Muscle of leg (tissue), 11 donors: Measurements from ENCODE around the gene LZTS3. TPM values are rescaled to one million over a fixed set of nuclear protein-coding genes. Genes with fewer than 3 reads are reported as not detected.

Experiments used
- DNase-seq: peaks from one replicate; pipeline ENCODE4 v3.0.0; 2013
- H3K27ac ChIP-seq: one replicate; pipeline ENCODE4 v1.5.1; 2013; ENCODE audit warnings: mild to moderate bottlenecking, low read length, control low read depth
- H3K27me3 ChIP-seq: one replicate; pipeline ENCODE4 v1.6.1; 2013; ENCODE audit warnings: low read length; ENCODE audit not compliant: control insufficient read depth, insufficient read depth
- H3K36me3 ChIP-seq: one replicate; pipeline ENCODE4 v1.6.1; 2013; ENCODE audit warnings: low read length; ENCODE audit not compliant: control insufficient read depth, insufficient read depth
- H3K4me1 ChIP-seq: one replicate; pipeline ENCODE4 v1.6.1; 2013; ENCODE audit warnings: low read length; ENCODE audit not compliant: control insufficient read depth, insufficient read depth
- H3K4me3 ChIP-seq: one replicate; pipeline ENCODE4 v1.5.1; 2013; ENCODE audit warnings: low read length, control low read depth
- H3K9me3 ChIP-seq: replicated peaks from 2 replicates; pipeline ENCODE4 v1.6.1; 2013; ENCODE audit warnings: low read depth, low read length; ENCODE audit not compliant: control insufficient read depth
- WGBS: methylation state at CpG from one replicate; pipeline ENCODE4 v1.1.5; 2013; ENCODE audit warnings: missing lambda C conversion rate; ENCODE audit not compliant: insufficient coverage; 5-methylcytosine and 5-hydroxymethylcytosine counted together
- polyA plus RNA-seq, 8 donors: library from polyadenylated mRNA; unstranded; fragments of 120-200 nt; gene quantifications; one replicate each; pipeline versions ENCODE4 v1.2.1 to v1.2.3, GENCODE V29; 2013; ENCODE audit warnings: inconsistent platforms in 1 of 8, low replicate concordance in 1 of 8; ENCODE audit not compliant: insufficient read length in 8 of 8, insufficient read depth in 1 of 8
- total RNA-seq: library from RNA; stranded (reverse); fragments of 120-200 nt; gene quantifications from one replicate; pipeline ENCODE4 v1.2.4, GENCODE V29; 2013

The LZTS3 gene
- total and polyA plus RNA-seq, 9 donors = 2.2 to 4.3 (median 3.4) TPM

DNA sequence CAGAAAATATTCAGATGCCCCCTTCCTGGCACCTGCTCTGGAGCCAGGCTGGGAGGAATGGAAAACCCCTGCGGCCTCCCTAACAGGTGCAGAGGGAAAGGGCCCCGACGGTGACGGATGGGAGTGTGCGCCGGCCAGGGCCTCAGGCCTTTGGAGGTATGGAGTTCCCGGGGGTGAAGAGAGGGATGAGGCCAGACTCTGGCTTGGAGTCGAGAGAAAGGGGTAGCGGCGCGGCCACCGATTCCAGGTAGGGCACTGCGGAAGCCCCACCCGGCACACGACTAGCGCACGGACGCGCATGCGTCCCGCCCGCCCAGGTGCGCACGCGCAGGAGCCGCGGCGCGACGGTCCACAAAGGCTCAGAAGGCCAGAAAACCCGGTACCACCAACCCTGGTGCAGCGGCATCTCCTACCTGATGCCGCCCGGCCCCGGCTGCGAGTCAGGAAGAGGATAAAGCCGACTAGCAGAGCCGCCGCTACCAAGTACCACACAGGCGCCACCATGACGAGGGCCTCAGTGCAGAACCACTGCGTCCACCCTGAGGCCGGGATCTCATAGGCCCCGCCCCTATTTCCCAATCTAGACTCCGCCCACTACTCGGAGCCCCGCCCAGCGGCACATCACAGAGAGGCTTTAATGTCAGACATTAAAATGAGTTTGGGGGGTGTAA is 30.9 kb upstream of the LZTS3 start, which contains the start of gene DDRGK1:
DDRGK1 (minus strand) TSS at position 559 of the 671 bp plus-strand sequence; CDS start at position 504, 55 bp downstream.
- H3K27me3 ChIP-seq = no peaks in the 10 kb centered on the region
- H3K4me1 ChIP-seq = peaks cover 21% of the 10 kb centered on the region
- H3K9me3 ChIP-seq = no peaks in the 10 kb centered on the region
- H3K36me3 ChIP-seq = peaks cover 24% of the 10 kb centered on the region
- under 1% methylated on average over 32 of the region's 48 CpGs for WGBS
- H3K27ac ChIP-seq = peak within 1 kb of the TSS; percentile 86
- H3K4me3 ChIP-seq = peak within 1 kb of the TSS; percentile 64
- DNase-seq = peak; percentile 88

DNA sequence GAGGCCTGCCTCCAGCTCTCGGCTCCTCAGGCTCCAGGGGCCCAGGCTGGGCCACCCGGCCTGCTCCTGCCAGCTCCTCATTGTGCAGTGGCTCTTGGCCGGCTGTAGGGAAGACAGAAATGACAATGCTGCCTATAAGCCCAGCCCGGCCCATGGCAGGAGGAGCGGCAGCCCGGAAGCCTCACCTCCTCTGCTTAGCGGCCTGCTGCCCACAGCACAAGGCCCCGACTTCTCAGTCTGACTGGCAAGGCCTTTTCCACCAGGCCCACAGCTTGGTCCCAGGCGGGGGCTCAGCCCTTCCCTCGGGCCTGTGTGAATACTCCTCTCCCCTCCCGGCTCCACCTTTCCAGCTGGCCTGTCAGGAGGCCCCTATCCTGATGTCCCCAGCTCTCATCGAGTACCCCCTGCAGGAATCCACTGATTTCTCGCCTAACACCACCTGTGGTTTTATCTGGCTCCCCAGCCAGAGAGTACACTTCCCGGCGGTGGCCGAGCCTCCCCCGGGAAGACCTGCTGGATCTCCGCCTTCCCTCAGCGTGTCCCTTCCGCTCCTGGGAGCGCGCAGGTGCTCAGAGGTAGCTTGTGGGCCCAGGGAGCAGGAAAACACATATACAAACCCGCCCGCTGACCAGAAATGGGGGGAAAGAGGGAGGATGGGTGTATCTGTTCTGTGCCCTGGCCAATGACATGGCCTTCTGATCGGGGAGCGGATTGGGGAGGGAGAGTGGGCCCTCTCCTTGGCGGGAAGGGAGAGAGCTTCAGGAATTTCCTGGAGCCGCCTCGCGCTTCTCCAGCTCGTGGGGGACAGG is 30.2 kb upstream of the LZTS3 start:
- H3K36me3 ChIP-seq = peaks cover 29% of the 10 kb centered on the region
- peak overlapping the region; percentile 86 for H3K27ac ChIP-seq
- peak; percentile 10 for DNase-seq
- H3K4me3 ChIP-seq = peak overlapping the region; percentile 64
- no peaks in the 10 kb centered on the region for H3K27me3 ChIP-seq
- peaks cover 19% of the 10 kb centered on the region for H3K4me1 ChIP-seq
- WGBS = 17% methylated on average over 24 of the region's 31 CpGs
- H3K9me3 ChIP-seq = no peaks in the 10 kb centered on the region

DNA sequence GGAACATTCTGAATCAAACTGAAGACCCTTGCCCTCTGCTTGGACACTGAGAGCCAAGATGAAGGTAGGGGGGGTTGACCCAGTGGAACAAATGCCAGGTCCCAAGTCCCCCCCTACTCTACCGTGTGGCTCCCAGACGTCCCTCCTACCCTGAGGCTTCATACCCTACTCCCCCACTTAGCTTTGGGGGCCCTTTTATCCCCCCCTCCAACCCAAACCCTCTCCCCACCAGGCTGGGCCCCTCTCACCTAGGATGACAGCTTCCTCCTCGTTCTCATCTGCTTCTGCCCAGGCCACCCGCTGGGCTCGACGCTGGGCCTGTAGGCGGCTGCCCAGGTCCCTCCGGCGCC is 29.6 kb upstream of the LZTS3 start:
- H3K4me3 ChIP-seq = peak overlapping the region; percentile 64
- no peaks in the 10 kb centered on the region for H3K9me3 ChIP-seq
- H3K27ac ChIP-seq = peak overlapping the region; percentile 86
- H3K36me3 ChIP-seq = peaks cover 29% of the 10 kb centered on the region
- H3K4me1 ChIP-seq = peaks cover 14% of the 10 kb centered on the region
- H3K27me3 ChIP-seq = no peaks in the 10 kb centered on the region
- 61% methylated on average over 9 of the region's 9 CpGs for WGBS
- DNase-seq = no peak

GRCh38 chr20:3199976-3200755 is 26.8 kb upstream of the LZTS3 start:
- DNase-seq = no peak
- no peaks in the 10 kb centered on the region for H3K9me3 ChIP-seq
- no peak overlapping the region for H3K27ac ChIP-seq
- H3K4me3 ChIP-seq = no peak overlapping the region
- H3K27me3 ChIP-seq = no peaks in the 10 kb centered on the region
- WGBS = 88% methylated on average over 19 of the region's 27 CpGs
- H3K36me3 ChIP-seq = peaks cover 50% of the 10 kb centered on the region
- H3K4me1 ChIP-seq = peaks cover 14% of the 10 kb centered on the region

DNA sequence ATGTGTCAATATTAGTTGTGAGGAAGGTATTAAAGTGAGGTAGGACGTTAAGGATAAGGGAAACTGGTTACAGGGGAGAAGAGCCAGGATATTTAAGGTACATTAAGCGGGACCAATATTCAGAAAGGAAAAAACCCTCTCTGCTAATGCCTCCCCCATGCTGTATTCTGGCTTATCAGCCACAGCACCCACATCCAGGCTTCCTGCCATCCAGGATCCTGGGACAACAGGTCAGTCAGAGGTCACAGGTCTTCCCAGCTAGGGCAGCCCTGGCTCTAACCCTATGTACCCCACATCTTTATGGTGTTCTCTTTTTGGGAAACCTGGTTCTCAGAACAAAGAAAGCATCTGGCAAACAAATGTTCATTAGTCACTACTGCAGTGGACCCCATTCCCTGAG is 25.9 kb upstream of the LZTS3 start:
- WGBS = 100% methylated on average over 1 of the region's 2 CpGs
- H3K36me3 ChIP-seq = peaks cover 59% of the 10 kb centered on the region
- no peak overlapping the region for H3K4me3 ChIP-seq
- DNase-seq = no peak
- H3K27ac ChIP-seq = no peak overlapping the region
- H3K27me3 ChIP-seq = no peaks in the 10 kb centered on the region
- H3K4me1 ChIP-seq = peaks cover 14% of the 10 kb centered on the region
- no peaks in the 10 kb centered on the region for H3K9me3 ChIP-seq

GRCh38 chr20:3195590-3196237 is 22.4 kb upstream of the LZTS3 start:
- Histone ChIP-seq H3K4me1 (no peaks in the 10 kb centered on the region), H3K36me3 (peaks cover 82% of the 10 kb centered on the region), H3K27ac (no peak overlapping the region), H3K27me3 (no peaks in the 10 kb centered on the region), H3K4me3 (no peak overlapping the region), H3K9me3 (no peaks in the 10 kb centered on the region)
- WGBS = 80% methylated on average over 7 of the region's 7 CpGs
- no peak for DNase-seq

- Histone ChIP-seq H3K9me3 (no peaks in the 10 kb centered on the region), H3K27me3 (no peaks in the 10 kb centered on the region), H3K27ac (no peak overlapping the region), H3K4me3 (no peak overlapping the region), H3K36me3 (peaks cover 82% of the 10 kb centered on the region), H3K4me1 (no peaks in the 10 kb centered on the region)
- 94% methylated on average over 6 of the region's 10 CpGs for WGBS
- no peak for DNase-seq
Measured at GRCh38 chr20:3194617-3195280, 21.4 kb upstream of the LZTS3 start.

DNA sequence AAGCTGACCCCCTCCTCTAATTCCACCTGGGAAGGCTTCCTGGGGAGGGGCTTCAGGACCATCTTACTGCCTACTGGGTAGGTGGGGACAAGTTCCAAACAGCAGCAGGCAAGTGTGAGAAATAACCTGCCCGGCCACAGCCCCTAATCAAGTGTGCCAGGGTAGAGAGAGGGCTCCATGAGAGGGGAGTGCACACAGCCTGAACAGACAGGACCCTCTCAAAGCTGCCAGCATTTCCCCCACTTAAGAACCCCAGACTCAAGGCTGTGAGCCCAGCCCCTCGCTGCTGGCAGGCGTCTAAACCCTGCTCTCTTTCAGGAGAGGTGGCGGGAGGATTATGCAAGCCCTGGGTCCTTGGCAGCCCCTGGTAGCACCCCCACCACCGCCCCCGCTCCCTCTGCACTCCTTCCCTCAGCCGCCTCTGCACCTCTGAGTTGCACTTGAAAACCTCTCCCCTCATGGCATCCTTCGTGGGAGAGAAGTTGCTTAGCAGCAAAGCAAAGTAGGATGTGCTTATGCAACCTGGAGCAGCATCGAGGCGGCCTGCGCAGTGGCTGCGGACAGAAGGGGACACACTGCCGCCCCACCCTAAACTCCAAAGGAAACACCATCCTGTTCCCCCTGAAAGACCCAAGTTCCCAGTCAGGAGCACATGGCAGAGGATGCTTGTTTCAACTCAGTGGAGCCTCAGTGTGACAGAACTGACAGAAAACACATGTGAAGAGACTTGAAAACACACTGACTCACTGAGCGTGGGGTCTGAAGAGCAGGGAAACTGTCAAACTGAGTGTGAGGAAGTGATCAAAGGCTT is 20.7 kb upstream of the LZTS3 start:
- no peak for DNase-seq
- 78% methylated on average over 6 of the region's 14 CpGs for WGBS
- H3K27me3 ChIP-seq = no peaks in the 10 kb centered on the region

More for the DNA sequence above, 20.7 kb upstream of the LZTS3 start:
- peaks cover 74% of the 10 kb centered on the region for H3K36me3 ChIP-seq
- H3K4me1 ChIP-seq = no peaks in the 10 kb centered on the region
- H3K27ac ChIP-seq = no peak overlapping the region
- H3K9me3 ChIP-seq = no peaks in the 10 kb centered on the region
- H3K4me3 ChIP-seq = no peak overlapping the region
